Raji (cell line): ENCODE data around the gene ANKRD31.

Source experiments
- POLR2A ChIP-seq: IDR thresholded peaks from 2 replicates; pipeline ENCODE4 v1.6.1; 2011; ENCODE audit warnings: low read depth, low read length, control low read depth; ENCODE audit not compliant: insufficient read depth

The ANKRD31 gene

DNA sequence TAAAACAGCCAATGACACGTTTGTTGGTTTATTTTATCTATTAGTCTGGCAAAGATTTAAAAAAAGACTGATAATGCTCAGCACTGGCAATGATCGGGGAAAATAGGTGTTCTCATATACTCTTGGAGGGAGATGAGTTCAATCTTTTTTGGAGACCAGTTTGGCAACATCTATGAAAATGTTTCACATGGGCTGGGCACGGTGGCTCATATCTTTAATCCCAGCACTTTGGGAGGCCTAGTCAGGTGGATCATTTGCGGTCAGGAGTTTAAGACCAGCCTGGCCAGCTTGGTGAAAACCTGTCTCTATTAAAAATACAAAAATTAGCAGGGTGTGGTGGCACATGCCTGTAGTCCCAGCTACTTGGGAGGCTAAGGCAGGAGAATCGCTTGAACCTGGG, 6.8 kb upstream of the ANKRD31 start:
- no peak for TF ChIP-seq POLR2A

DNA sequence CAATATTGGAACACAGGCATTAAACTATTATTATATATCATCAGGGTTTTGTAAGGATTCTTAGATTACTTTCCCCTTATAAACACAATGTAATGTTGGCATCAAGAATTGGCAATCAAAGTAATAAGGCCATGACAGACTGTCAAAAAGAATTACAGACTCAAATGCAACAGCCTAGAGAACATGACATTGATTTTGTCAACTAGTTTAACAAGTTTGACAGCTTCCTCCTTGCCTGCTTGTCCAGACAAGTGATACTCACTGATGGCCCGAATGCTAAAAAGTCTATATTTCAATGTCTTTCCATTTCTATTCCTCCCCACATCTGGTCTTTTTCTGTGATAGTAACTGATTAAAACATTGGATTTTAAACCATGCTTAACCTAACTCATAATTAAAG, 6.4 kb upstream of the ANKRD31 start:
- TF ChIP-seq POLR2A, result no peak

DNA sequence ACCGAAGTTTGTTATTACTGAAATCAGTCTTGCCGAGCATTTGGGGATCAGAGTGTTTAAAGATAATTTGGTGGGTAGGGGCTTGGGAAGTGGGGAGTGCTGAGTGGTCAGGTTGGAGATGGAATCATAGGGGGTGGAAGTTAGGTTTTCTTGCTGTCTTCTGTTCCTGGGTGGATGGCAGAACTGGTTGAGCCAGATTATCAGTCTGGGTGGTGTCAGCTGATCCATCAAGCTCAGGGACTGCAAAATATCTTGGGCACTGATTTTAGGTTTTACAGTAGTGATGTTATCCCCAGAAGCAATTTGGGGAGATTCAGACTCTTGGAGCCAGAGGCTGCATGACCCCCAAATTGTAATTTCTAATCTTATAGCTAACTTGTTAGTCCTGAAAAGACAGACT, 5.4 kb upstream of the ANKRD31 start:
- no peak for TF ChIP-seq POLR2A

DNA sequence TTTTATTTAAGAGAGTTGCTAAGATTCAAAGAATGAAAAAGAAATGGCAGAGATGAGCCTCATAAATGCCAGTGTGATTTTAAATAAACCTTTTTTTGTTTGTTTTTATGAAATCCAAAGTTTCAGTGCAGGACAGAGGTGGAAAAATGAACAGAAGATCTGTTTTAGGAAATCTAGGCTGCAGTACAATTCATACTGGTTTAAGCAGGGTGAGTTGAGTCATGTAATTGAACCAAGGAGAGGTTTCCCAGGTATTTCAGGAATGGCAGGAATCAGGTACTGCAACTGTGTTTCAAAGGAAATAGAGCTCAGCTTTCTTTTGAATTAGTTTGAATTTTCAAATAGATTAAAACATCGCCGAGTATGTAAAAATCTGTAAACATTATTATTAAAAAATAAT, 3.0 kb upstream of the ANKRD31 start:
- TF ChIP-seq POLR2A, result no peak

GRCh38 chr5:75235711-75236110, 967 bp downstream of the ANKRD31 start:
- no peak for TF ChIP-seq POLR2A

DNA sequence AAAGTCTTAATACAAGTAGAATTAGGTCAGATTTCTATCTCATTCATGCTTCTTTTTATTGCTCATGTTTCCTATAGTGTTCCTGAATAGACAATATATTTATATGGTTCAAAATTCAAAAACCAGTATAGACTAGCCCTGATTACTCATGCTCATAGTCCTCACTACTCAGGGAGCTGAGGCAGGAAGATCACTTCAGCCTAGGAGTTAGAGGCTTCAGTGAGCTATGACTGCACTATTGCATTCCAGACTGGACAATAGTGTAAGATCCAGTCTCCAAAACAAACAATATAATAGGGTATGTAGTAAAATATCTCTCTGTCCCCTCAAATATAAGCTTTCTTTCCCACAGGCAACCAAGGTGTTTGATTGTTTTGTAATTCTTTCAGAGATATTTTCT, 2.4 kb downstream of the ANKRD31 start:
- TF ChIP-seq POLR2A, result no peak

DNA sequence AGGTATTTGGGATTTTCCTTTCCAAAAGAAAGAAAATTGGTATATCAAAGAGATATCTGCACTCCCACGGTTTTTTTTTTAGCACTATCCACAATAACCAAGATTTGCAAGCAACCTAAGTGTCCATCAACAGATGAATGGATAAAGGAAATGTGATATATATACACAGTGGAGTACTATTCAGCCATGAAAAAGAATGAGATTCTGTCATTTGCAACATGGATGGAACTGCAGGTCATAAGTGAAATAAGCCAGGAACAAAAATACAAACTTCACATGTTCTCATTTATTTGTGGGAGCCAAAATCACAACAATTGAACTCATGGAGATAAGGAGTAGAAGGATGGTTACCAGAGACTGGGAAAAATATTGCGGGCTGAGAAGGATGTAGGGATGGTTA, 9.8 kb downstream of the ANKRD31 start:
- TF ChIP-seq POLR2A, result no peak

DNA sequence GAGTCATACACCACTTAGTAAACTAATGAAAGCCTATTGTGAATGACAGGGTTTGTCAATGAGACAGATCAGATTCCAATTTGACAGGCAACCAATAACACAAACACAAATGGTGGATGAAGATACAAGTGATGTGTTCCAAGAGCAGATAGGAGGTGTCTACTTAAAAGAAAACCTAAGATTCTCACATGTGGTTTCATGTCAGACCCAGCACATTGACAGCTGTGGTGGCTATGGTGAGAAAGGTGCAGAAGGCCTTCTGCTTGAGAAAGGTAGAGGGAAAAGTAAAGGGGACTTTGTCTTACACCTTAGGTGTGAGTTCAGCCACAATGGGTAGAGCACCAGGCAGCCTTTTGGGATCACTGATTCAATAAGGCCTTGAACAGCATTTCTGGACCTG, 11.2 kb downstream of the ANKRD31 start:
- no peak for TF ChIP-seq POLR2A

DNA sequence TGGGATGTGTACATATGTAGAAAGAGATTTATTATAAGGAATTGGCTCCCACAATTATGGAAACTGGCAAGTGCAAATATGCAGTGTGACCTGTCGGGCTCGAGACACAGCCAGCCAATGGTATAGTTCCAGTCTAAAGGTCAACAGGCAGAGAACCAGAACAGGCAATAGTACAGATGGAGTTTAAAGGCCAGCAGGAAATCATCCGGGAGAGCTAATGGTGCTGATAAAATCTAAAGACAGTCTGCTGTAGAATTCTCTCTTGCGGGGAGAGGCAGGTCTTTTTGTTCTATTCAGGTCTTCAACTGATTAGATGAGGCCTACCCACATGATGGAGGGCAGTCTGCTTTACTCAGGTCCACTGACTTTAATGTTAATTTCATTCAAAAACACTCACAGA, 21.8 kb downstream of the ANKRD31 start:
- no peak for TF ChIP-seq POLR2A

- no peak for TF ChIP-seq POLR2A
These were observed 22.3 kb downstream of the ANKRD31 start for GRCh38 chr5:75214409-75214808.

GRCh38 chr5:75203604-75204003, 33.1 kb downstream of the ANKRD31 start:
- TF ChIP-seq POLR2A, result no peak

DNA sequence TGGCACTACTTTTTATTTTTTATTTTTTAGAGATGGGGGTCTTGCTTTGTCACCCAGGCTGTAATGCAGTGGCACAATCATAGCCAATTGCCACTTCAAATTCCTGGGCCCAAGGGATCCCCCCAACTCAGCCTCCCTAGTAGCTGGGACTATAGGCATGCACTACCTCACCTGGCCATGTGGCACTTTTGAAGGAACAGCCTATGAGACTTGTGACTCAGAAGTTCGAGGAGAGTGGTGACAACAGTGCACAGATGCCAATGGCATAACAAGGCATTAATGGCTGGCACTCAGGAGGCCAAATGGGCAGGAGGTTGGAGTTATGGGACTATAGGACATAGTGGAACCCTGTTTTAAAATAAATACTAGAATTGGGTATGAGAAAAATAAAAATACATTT, 33.7 kb downstream of the ANKRD31 start:
- TF ChIP-seq POLR2A, result no peak

DNA sequence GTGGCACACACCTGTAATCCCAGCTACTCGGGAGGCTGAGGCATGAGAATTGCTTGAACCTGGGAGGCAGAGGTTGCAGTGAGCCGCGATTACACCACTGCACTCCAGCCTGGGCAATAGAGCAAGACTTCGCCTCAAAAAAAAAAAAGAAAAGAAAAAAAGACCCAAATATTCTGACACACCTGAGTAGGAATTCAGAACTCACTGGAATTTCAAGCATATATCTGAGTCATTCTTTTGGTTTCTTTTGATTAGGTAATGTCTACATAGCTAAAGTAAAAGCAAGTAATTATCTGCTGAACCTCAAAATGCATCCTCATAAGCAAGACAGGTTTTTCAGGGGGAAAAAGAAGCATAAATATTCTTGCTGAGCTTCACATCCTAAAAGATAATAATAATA, 35.9 kb downstream of the ANKRD31 start:
- TF ChIP-seq POLR2A, result no peak

- no peak for TF ChIP-seq POLR2A
These were observed 36.7 kb downstream of the ANKRD31 start for GRCh38 chr5:75199946-75200345.

GRCh38 chr5:75199071-75199470, 37.6 kb downstream of the ANKRD31 start:
- no peak for TF ChIP-seq POLR2A

DNA sequence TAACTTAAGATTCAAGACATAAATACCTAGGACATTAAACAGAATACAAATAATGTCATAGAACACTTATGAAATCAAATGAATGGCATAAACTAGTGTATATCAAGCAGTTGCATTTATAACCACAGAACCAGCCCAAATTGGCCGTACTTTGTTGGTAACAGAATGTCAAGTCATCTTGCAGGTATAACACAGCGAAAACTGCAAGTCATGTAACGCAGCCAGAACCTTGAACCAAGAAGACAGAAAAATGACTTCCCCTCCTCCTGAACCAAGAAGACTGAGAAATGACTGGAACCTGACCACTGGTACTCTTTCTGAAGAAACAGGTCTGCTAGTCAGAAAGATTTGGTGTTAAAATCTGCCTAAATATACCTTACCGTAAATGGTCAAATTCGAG, 38.9 kb downstream of the ANKRD31 start:
- no peak for TF ChIP-seq POLR2A

DNA sequence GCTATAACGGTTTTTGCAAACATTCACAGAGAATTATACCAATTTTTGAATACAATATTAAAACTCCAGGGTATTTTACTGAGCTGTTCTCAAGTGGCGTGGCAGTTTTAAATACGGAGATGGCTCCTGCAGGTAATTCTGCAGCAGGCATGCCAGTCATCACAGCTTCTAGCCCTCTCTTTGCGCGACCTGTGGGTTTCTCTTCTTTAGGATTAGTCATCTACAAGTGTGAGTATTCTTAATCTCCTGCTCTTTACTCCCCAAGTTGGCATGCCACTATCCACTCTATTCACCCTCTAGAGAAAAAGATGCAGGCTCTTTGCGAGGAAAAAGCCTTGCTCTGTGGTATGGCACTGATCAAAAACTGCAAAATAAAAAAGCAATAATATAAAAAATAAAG, 43.9 kb downstream of the ANKRD31 start:
- TF ChIP-seq POLR2A, result no peak

DNA sequence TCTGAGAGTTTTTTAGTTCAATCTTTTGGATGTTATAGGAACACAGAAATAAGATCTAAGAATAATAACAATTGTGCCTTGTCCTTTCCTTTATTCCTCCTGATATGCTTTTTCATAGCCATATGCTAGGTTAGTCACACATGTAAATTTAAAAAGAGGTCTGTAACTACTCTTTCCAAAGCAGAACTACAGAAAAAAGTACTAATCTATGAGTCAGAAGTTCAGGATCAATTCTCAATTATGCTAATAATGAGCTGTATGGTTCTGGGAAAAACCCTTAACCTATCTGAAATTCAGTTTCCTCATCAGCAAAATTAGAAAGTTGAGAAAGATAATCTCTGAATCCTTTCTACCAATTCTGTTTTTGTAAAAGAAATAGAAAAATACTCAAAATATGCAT, 44.4 kb downstream of the ANKRD31 start:
- no peak for TF ChIP-seq POLR2A
